MM.1S (cell line): ENCODE results near the gene CDC27.

ENCODE experiments used
- DNase-seq: peaks from one replicate; pipeline ENCODE4 v3.0.0-alpha.2; 2015
- H2AFZ ChIP-seq: fragments of 300-600 bp; sonication (generic); 2 replicates; pipeline ENCODE4 v1.6.0; 2016; ENCODE audit warnings: antibody characterized with exemption, low read length
- H3F3A ChIP-seq: fragments of 300-600 bp; sonication (generic); 2 replicates; pipeline ENCODE4 v1.6.1; 2016; ENCODE audit warnings: mild to moderate bottlenecking, antibody characterized with exemption, low read length, moderate library complexity, mixed read lengths; ENCODE audit not compliant: insufficient read depth
- H3K27ac ChIP-seq: fragments of 300-600 bp; sonication (generic); 2 replicates; pipeline ENCODE4 v1.5.1; 2016; ENCODE audit warnings: mild to moderate bottlenecking, low read length
- H3K27me3 ChIP-seq: fragments of 300-600 bp; sonication (generic); replicated peaks from 2 replicates; pipeline ENCODE4 v1.6.0; 2016; ENCODE audit warnings: low read length; ENCODE audit not compliant: insufficient read depth
- H3K36me3 ChIP-seq: fragments of 300-600 bp; sonication (generic); replicated peaks from 2 replicates; pipeline ENCODE4 v1.6.1; 2016; ENCODE audit warnings: mild to moderate bottlenecking, low read length, mixed read lengths; ENCODE audit not compliant: insufficient read depth
- H3K4me1 ChIP-seq: fragments of 300-600 bp; sonication (generic); 2 replicates; pipeline ENCODE4 v1.6.1; 2016; ENCODE audit warnings: low read length, mixed read lengths
- H3K4me2 ChIP-seq: fragments of 300-600 bp; sonication (generic); 2 replicates; pipeline ENCODE4 v1.6.0; 2016; ENCODE audit warnings: low read depth, low read length
- H3K4me3 ChIP-seq: fragments of 300-600 bp; sonication (generic); 2 replicates; pipeline ENCODE4 v1.5.1; 2016; ENCODE audit warnings: low read length, mixed read lengths
- H3K79me2 ChIP-seq: fragments of 300-600 bp; sonication (generic); 2 replicates; pipeline ENCODE4 v1.6.1; 2016; ENCODE audit warnings: mixed run types, low read length, mixed read lengths
- H3K9ac ChIP-seq: fragments of 300-600 bp; sonication (generic); 2 replicates; pipeline ENCODE4 v1.6.1; 2016; ENCODE audit warnings: low read length, mixed read lengths
- H3K9me2 ChIP-seq: fragments of 300-600 bp; sonication (generic); replicated peaks from 2 replicates; pipeline ENCODE4 v1.6.1; 2016; ENCODE audit warnings: mild to moderate bottlenecking, low read length, mixed read lengths; ENCODE audit not compliant: insufficient read depth
- H3K9me3 ChIP-seq: fragments of 300-600 bp; sonication (generic); replicated peaks from 2 replicates; pipeline ENCODE4 v1.6.1; 2016; ENCODE audit warnings: mild to moderate bottlenecking, low read length, mixed read lengths; ENCODE audit not compliant: insufficient read depth
- H4K20me1 ChIP-seq: fragments of 300-600 bp; sonication (generic); 2 replicates; pipeline ENCODE4 v1.6.1; 2016; ENCODE audit warnings: mild to moderate bottlenecking, low read length, moderate library complexity, mixed read lengths; ENCODE audit not compliant: insufficient read depth
- EZH2 ChIP-seq: fragments of 300-600 bp; sonication (generic); optimal IDR thresholded peaks from 2 replicates; pipeline ENCODE3; 2017; ENCODE audit warnings: low read depth, mild to moderate bottlenecking, antibody characterized with exemption, low read length, mixed read lengths
- EZH2phosphoT487 ChIP-seq: fragments of 300-600 bp; sonication (generic); IDR thresholded peaks from 2 replicates; pipeline ENCODE4 v1.6.1; 2018; ENCODE audit warnings: antibody characterized with exemption, low read length
- TF ChIP-seq, protein P1 (sequence below): fragments of 300-600 bp; sonication (generic); IDR thresholded peaks from 2 replicates; pipeline ENCODE4 v1.5.1; 2016; ENCODE audit warnings: antibody characterized with exemption, low read length, mixed read lengths

Gene CDC27

DNA sequence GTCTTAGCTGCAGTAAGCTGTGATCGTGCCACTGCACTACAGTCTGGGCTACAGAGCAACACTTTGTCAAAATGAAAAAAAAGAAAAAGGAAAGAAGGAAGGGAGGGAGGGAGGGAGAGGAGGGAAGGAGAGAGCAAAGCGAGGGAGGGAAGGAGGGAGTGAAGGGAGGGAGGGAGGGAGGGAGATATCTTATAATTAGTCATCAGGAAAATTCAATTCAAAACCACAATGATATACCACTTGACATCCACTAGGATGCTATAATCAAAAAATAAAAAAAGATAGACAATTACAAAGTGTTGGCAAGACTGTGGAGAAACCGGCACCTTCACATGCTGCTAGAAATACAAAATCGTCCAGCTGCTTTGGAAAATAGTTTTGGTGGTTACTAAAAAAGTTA is 93.8 kb downstream of the CDC27 start:
- no peak overlapping the region for H2AFZ ChIP-seq
- H3K9me3 ChIP-seq: no peaks in the 10 kb centered on the region
- H3F3A ChIP-seq: no peaks in the 10 kb centered on the region
- H3K27me3 ChIP-seq: no peaks in the 10 kb centered on the region
- H3K79me2 ChIP-seq: peaks cover 11% of the 10 kb centered on the region; the same call in 1 of the 2 replicates
- no peak for DNase-seq
- no peak overlapping the region for H3K4me3 ChIP-seq
- H3K9me2 ChIP-seq: no peaks in the 10 kb centered on the region
- no peak overlapping the region for H3K9ac ChIP-seq
- H3K4me2 ChIP-seq: no peak overlapping the region
- TF ChIP-seq EZH2: no peak
- TF ChIP-seq, protein P1, sequence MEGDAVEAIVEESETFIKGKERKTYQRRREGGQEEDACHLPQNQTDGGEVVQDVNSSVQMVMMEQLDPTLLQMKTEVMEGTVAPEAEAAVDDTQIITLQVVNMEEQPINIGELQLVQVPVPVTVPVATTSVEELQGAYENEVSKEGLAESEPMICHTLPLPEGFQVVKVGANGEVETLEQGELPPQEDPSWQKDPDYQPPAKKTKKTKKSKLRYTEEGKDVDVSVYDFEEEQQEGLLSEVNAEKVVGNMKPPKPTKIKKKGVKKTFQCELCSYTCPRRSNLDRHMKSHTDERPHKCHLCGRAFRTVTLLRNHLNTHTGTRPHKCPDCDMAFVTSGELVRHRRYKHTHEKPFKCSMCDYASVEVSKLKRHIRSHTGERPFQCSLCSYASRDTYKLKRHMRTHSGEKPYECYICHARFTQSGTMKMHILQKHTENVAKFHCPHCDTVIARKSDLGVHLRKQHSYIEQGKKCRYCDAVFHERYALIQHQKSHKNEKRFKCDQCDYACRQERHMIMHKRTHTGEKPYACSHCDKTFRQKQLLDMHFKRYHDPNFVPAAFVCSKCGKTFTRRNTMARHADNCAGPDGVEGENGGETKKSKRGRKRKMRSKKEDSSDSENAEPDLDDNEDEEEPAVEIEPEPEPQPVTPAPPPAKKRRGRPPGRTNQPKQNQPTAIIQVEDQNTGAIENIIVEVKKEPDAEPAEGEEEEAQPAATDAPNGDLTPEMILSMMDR: no peak
- TF ChIP-seq EZH2phosphoT487: no peak
- no peaks in the 10 kb centered on the region for H3K36me3 ChIP-seq
- H4K20me1 ChIP-seq: no peaks in the 10 kb centered on the region
- no peak overlapping the region for H3K27ac ChIP-seq
- H3K4me1 ChIP-seq: no peaks in the 10 kb centered on the region

DNA sequence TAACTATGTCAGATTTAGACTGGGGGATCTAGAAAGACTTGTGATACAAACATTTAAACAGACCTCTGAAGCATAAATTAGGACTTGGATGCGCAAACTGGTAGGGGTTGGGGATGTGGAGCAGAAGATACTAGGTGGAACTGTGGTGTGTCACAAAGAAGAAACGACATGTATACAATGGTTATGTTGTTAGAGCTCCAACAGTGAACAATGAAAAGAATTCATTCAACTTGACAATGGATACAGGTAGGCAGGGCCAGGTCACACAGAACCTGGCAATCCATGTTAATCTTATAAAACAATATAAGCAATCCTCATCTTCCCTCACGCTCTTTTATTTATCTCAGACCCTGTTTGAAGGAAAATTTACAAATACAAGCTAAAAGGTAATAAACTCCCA is 102.0 kb downstream of the CDC27 start:
- H3F3A ChIP-seq: no peaks in the 10 kb centered on the region
- no peaks in the 10 kb centered on the region for H3K9me3 ChIP-seq
- H3K4me1 ChIP-seq: no peaks in the 10 kb centered on the region
- no peak overlapping the region for H3K4me3 ChIP-seq
- no peak overlapping the region for H3K9ac ChIP-seq
- H3K36me3 ChIP-seq: no peaks in the 10 kb centered on the region
- H3K27ac ChIP-seq: no peak overlapping the region
- H3K27me3 ChIP-seq: no peaks in the 10 kb centered on the region
- DNase-seq: no peak
- no peak for TF ChIP-seq EZH2phosphoT487
- H3K79me2 ChIP-seq: peaks cover 9% of the 10 kb centered on the region
- no peak overlapping the region for H3K4me2 ChIP-seq
- H3K9me2 ChIP-seq: no peaks in the 10 kb centered on the region
- H2AFZ ChIP-seq: no peak overlapping the region
- H4K20me1 ChIP-seq: no peaks in the 10 kb centered on the region

DNA sequence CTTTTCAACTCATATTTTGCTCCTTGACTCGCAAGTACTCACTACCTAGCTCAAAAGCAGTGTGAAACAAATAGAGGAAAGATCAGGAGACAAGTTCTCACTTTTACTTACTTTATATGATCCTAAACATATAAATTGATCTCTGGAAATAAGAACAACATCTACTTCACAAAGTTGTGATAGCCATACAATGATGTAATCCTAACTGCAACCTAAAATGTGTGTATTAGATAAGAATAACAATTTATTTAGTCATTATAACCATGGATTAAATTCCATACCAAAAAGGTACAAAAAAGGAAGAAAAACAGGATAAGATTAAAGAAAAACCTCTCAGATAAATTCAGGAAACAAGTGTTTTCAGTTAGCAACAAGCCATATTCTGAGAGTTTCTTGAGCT is 103.4 kb downstream of the CDC27 start:
- H3K9me2 ChIP-seq: no peaks in the 10 kb centered on the region
- no peaks in the 10 kb centered on the region for H3K36me3 ChIP-seq
- no peak for DNase-seq
- no peak overlapping the region for H3K4me3 ChIP-seq
- no peak overlapping the region for H3K27ac ChIP-seq
- no peak overlapping the region for H2AFZ ChIP-seq
- no peaks in the 10 kb centered on the region for H4K20me1 ChIP-seq
- no peak overlapping the region for H3K9ac ChIP-seq
- no peaks in the 10 kb centered on the region for H3K4me1 ChIP-seq
- TF ChIP-seq, protein P1: no peak
- TF ChIP-seq EZH2phosphoT487 (no peak), EZH2 (no peak)
- H3K79me2 ChIP-seq: peaks cover 9% of the 10 kb centered on the region
- H3F3A ChIP-seq: no peaks in the 10 kb centered on the region
- H3K4me2 ChIP-seq: no peak overlapping the region
- H3K9me3 ChIP-seq: no peaks in the 10 kb centered on the region
- no peaks in the 10 kb centered on the region for H3K27me3 ChIP-seq

DNA sequence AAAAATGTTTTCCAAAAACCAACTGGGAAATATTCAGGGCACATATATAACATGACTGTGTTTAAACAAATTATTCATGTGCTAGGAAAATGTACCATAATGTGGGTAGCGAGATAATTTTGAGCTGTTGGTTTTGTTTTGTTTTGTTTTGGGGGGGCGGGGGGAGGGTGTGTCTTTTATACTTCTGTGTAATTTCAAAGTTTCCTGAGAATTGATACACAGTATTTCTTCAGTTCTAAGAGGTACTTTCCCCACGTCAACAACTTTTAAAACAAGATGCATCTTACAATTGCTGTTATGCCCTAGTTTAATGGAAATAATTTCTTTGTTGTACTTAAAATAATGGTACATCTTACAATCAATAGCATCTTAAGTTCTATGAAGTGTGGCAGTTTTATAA is 110.3 kb downstream of the CDC27 start:
- H3K9ac ChIP-seq: no peak overlapping the region

More for the DNA sequence above, 110.3 kb downstream of the CDC27 start:
- Histone ChIP-seq H3K4me2 (no peak overlapping the region), H4K20me1 (no peaks in the 10 kb centered on the region), H3K9me2 (no peaks in the 10 kb centered on the region), H3K79me2 (no peaks in the 10 kb centered on the region), H3K9me3 (no peaks in the 10 kb centered on the region), H3K27me3 (no peaks in the 10 kb centered on the region), H3K4me3 (no peak overlapping the region), H3K4me1 (no peaks in the 10 kb centered on the region), H2AFZ (no peak overlapping the region), H3F3A (no peaks in the 10 kb centered on the region), H3K36me3 (no peaks in the 10 kb centered on the region), H3K27ac (no peak overlapping the region)
- DNase-seq: no peak
- TF ChIP-seq, protein P1: no peak
- no peak for TF ChIP-seq EZH2phosphoT487
- no peak for TF ChIP-seq EZH2
